ENCODE results near the gene PEX14.

DNA sequence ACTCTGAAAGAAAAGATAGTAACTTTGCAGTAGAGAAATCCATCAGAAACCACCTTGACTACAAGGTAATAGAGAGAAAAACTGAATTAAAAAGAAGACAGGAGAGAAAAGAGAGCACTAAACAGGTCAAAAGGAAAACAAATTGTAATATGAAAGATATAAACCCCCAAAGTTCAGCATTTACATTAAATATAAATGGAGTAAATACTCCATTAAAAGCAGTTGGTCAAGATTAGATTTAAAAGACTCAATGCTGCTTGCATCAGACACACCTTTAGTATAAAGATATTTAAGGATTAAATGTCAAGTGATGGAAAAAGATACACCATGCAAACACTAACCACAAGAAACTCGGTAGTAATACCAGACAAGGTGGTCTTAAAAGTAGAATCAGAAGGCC is 110.5 kb downstream of the PEX14 start:
- TF ChIP-seq POLR2A (IDR thresholded peaks at IDR 0.05), result no peak
- TF ChIP-seq, protein P1, sequence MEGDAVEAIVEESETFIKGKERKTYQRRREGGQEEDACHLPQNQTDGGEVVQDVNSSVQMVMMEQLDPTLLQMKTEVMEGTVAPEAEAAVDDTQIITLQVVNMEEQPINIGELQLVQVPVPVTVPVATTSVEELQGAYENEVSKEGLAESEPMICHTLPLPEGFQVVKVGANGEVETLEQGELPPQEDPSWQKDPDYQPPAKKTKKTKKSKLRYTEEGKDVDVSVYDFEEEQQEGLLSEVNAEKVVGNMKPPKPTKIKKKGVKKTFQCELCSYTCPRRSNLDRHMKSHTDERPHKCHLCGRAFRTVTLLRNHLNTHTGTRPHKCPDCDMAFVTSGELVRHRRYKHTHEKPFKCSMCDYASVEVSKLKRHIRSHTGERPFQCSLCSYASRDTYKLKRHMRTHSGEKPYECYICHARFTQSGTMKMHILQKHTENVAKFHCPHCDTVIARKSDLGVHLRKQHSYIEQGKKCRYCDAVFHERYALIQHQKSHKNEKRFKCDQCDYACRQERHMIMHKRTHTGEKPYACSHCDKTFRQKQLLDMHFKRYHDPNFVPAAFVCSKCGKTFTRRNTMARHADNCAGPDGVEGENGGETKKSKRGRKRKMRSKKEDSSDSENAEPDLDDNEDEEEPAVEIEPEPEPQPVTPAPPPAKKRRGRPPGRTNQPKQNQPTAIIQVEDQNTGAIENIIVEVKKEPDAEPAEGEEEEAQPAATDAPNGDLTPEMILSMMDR (IDR thresholded peaks at IDR 0.05 in 4 of 5, conservative IDR thresholded peaks at IDR 0.05 in 1 of 5), result no peak
